Ovary (tissue), 9 donors: ENCODE data around the gene FOXQ1. TPM values are rescaled to one million over a fixed set of nuclear protein-coding genes. Genes with fewer than 3 reads are reported as not detected.
"Not testable (repeated sequence)": the region's sequence is repeated elsewhere in the genome, so short reads cannot be mapped to it uniquely, and the experiment has no call there.

Experiments used
- DNase-seq, 5 donors: peaks; one replicate each; pipeline ENCODE4 v3.0.0-alpha.2; 2019 to 2020
- H3K27ac ChIP-seq, 2 donors: fragments of 200-600 bp; one replicate each; pipeline versions ENCODE4 v1.5.1 to v1.8.0; 2019 to 2022
- H3K27me3 ChIP-seq: fragments of 200-600 bp; one replicate; pipeline ENCODE4 v1.8.0; 2022
- H3K36me3 ChIP-seq: fragments of 200-600 bp; sonication (generic); one replicate; pipeline ENCODE4 v1.5.1; 2019
- H3K4me1 ChIP-seq: one replicate; pipeline ENCODE4 v1.8.1; 2013; ENCODE audit warnings: mild to moderate bottlenecking, moderate library complexity; ENCODE audit not compliant: insufficient read depth
- H3K4me3 ChIP-seq: fragments of 200-600 bp; sonication (generic); one replicate; pipeline ENCODE4 v1.5.1; 2017
- H3K9me3 ChIP-seq, 2 donors: fragments of 200-600 bp in 1 of 2; sonication (generic) in 1 of 2; one replicate each; pipeline versions ENCODE4 v1.5.1 to v1.8.1; 2013 to 2019; ENCODE audit warnings: mild to moderate bottlenecking in 1 of 2, moderate library complexity in 1 of 2
- CTCF ChIP-seq, 3 donors: fragments of 450-650 bp in 2 of 3; fragments of 200-600 bp in 1 of 3; IDR thresholded peaks; one replicate each; pipeline versions ENCODE4 v1.5.1 to v1.8.0; 2016 to 2022; ENCODE audit warnings: antibody characterized with exemption in 3 of 3, mild to moderate bottlenecking in 1 of 3
- EP300 ChIP-seq: sonication (generic); formaldehyde crosslinking; IDR thresholded peaks from one replicate; pipeline ENCODE4 v1.6.1; 2017; ENCODE audit warnings: antibody characterized with exemption
- POLR2A ChIP-seq: fragments of 450-650 bp; IDR thresholded peaks from one replicate; pipeline ENCODE4 v1.6.1; 2017; ENCODE audit warnings: antibody characterized with exemption, mild to moderate bottlenecking, moderate library complexity
- WGBS, 3 donors: extraction: QIAGEN DNeasy Blood & Tissue Kit in 1 of 3; methylation state at CpG; one replicate each; pipeline versions ENCODE4 v1.1.5 to v1.1.7; 2013 to 2017; 5-methylcytosine and 5-hydroxymethylcytosine counted together
- intact Hi-C, 4 donors: fragments of 100-400 bp; cut with DNase I; formaldehyde crosslinking; loops; one replicate each; pipeline versions ENCODE4 v1.11.0 to v1.15.1; 2022 to 2023
- polyA plus RNA-seq, 2 donors: library from polyadenylated mRNA; stranded (reverse); fragments of 200-250 nt in 1 of 2; fragments of 350-450 nt in 1 of 2; fragmentation: Illumina TruSeq in 1 of 2; extraction: RNeasy Lipid Tissue Mini Kit (QIAGEN cat#74804) in 1 of 2; gene quantifications; one replicate each; pipeline ENCODE4 v1.2.3, GENCODE V29; 2013 to 2014
- total RNA-seq, 7 donors: library from RNA; depleted of rRNA in 2 of 7; stranded (reverse); fragments of >200 nt in 2 of 7; fragmentation: NEBNext Ultra II Directional in 3 of 7; extraction: Animal tissue kit (Norgen Biotek cat#: 25700) in 3 of 7; gene quantifications; one replicate each; pipeline versions ENCODE4 v1.1.0 to v1.2.4, GENCODE V29; 2016 to 2023
- donor health status: DM: no; HTN: no; CAD: no; lungs with moderate emphysema.
- donor health status: DM: no; HTN: no; CAD: no.
- donor health status: Bipolar disorder and iron deficiency.
- donor health status: DM: yes; HTN: yes; CAD: no.
- donor health status: DM: no; HTN: no; CAD: no.
- donor health status: DM: yes; HTN: yes; CAD: no.

FOXQ1 gene
- total and polyA plus RNA-seq, 9 donors: 0.07 to 4.3 (median 0.77) TPM; not detected in 1

GRCh38 chr6:1317302-1317815, 5.5 kb downstream of the FOXQ1 start:
- Histone ChIP-seq H3K27me3 (no peaks in the 10 kb centered on the region), H3K9me3 (no peaks in the 10 kb centered on the region), H3K36me3 (no peaks in the 10 kb centered on the region), H3K4me3 (no peak overlapping the region), H3K27ac (no peak overlapping the region), H3K4me1 (no peaks in the 10 kb centered on the region)
- 48 to 80% (median 72%) methylated on average over 26 to 43 of the region's 43 CpGs for WGBS, 3 donors
- intact Hi-C loops: no loop called here
- TF ChIP-seq EP300 (no peak), POLR2A (no peak), CTCF (IDR thresholded peaks at IDR 0.05) (no peak)
- no peak for DNase-seq

GRCh38 chr6:1318036-1318435, 6.1 kb downstream of the FOXQ1 start:
- intact Hi-C loops: no loop called here
- Histone ChIP-seq H3K4me3 (no peak overlapping the region), H3K27ac (no peak overlapping the region), H3K9me3 (no peaks in the 10 kb centered on the region), H3K4me1 (no peaks in the 10 kb centered on the region), H3K36me3 (no peaks in the 10 kb centered on the region), H3K27me3 (no peaks in the 10 kb centered on the region)
- no peak for DNase-seq
- no peak for TF ChIP-seq EP300
- TF ChIP-seq POLR2A: no peak
- TF ChIP-seq CTCF (IDR thresholded peaks at IDR 0.05): no peak
- 68 to 80% (median 72%) methylated on average over 7 of the region's 7 CpGs for WGBS, 3 donors

- H3K27ac ChIP-seq, H3K27me3 ChIP-seq, H3K36me3 ChIP-seq, H3K9me3 ChIP-seq, DNase-seq, H3K4me3 ChIP-seq, H3K4me1 ChIP-seq, intact Hi-C loops: not testable (repeated sequence)
- 82 to 92% (median 91%) methylated on average over 15 of the region's 22 CpGs for WGBS, 3 donors
These were observed 6.7 kb downstream of the FOXQ1 start for GRCh38 chr6:1318584-1318983.

- Histone ChIP-seq H3K36me3 (no peaks in the 10 kb centered on the region), H3K4me3 (no peak overlapping the region), H3K27ac (no peak overlapping the region), H3K27me3 (no peaks in the 10 kb centered on the region), H3K4me1 (no peaks in the 10 kb centered on the region), H3K9me3 (no peaks in the 10 kb centered on the region)
- intact Hi-C loops: no loop called here
- no peak for TF ChIP-seq EP300
- no peak for TF ChIP-seq POLR2A
- no peak for TF ChIP-seq CTCF (IDR thresholded peaks at IDR 0.05)
- WGBS, 3 donors: 26 to 40% (median 36%) methylated on average over 4 of the region's 4 CpGs
- no peak for DNase-seq
These were observed 9.8 kb downstream of the FOXQ1 start for GRCh38 chr6:1321738-1322137.

GRCh38 chr6:1322156-1322555, 10.3 kb downstream of the FOXQ1 start:
- no peak overlapping the region for H3K27ac ChIP-seq
- TF ChIP-seq CTCF (IDR thresholded peaks at IDR 0.05) (no peak), EP300 (no peak), POLR2A (no peak)
- no peaks in the 10 kb centered on the region for H3K9me3 ChIP-seq
- H3K36me3 ChIP-seq: no peaks in the 10 kb centered on the region
- WGBS, 3 donors: 36 to 56% (median 38%) methylated on average over 3 of the region's 3 CpGs
- no peaks in the 10 kb centered on the region for H3K4me1 ChIP-seq
- no peaks in the 10 kb centered on the region for H3K27me3 ChIP-seq
- intact Hi-C loops: no loop called here
- H3K4me3 ChIP-seq: no peak overlapping the region
- no peak for DNase-seq
